GM12878 (cell line): ENCODE results near the gene SPINK1. TPM values are rescaled to one million over a fixed set of nuclear protein-coding genes. Genes with fewer than 3 reads are reported as not detected.

Experiments
- ATAC-seq: fragments of 200-7000 bp; cut with Tn5 transposase; 3 replicates; pipeline ENCODE4 v1.9.1; 2020; ENCODE audit warnings: mild to moderate bottlenecking, moderate library complexity
- BruUV-seq: library from RNA; stranded (reverse); fragments of 400-500 nt; replicated peaks from 2 replicates; lab custom pipeline; 2021; lab: Mats Ljungman, UMichigan
- CTCF ChIA-PET: fragments of 300-600 bp; sonication (Branson Sonifier 250); formaldehyde crosslinking; extraction: SDS; loops from one replicate; lab custom pipeline; 2021; ENCODE audit warnings: inconsistent platforms; lab: Yijun Ruan, JAX
- POLR2A ChIA-PET: fragments of 350-600 bp; formaldehyde crosslinking; extraction: SDS; loops from one replicate; lab custom pipeline; 2021; ENCODE audit warnings: inconsistent platforms; lab: Charles Lee
- RAD21 ChIA-PET: fragments of 300-600 bp; sonication (Branson Sonifier 250); formaldehyde crosslinking; loops from one replicate; lab custom pipeline; 2023; ENCODE audit warnings: antibody characterized with exemption; ENCODE audit not compliant: unreplicated experiment; lab: Charles Lee
- SMC1A ChIA-PET: fragments of 300-600 bp; sonication (Branson Sonifier 250); formaldehyde crosslinking; loops from one replicate; lab custom pipeline; 2023; ENCODE audit not compliant: unreplicated experiment, uncharacterized antibody; lab: Charles Lee
- DNase-seq: peaks from one replicate; pipeline ENCODE4 v3.0.0-alpha.2; 2011; ENCODE audit warnings: low read depth, low spot score
- FAIRE-seq: peaks from 3 replicates; lab custom pipeline; 2011; peaks lifted over from hg19 to GRCh38; lab: Jason Lieb, UNC
- H2AFZ ChIP-seq: 2 replicates; pipeline ENCODE4 v1.6.0; 2011; ENCODE audit warnings: low read depth, low read length, control low read depth; ENCODE audit not compliant: control insufficient read depth
- H3K27ac ChIP-seq: 2 replicates; pipeline ENCODE4 v1.5.1; 2011; ENCODE audit warnings: control low read depth; ENCODE audit not compliant: control insufficient read depth, insufficient read depth
- H3K27me3 ChIP-seq, 2 experiments: replicated peaks in 1 of 2; 2 replicates each; pipeline versions ENCODE4 v1.6.0 to v1.6.1; 2011; ENCODE audit warnings: low read length in 1 of 2; ENCODE audit not compliant: control insufficient read depth in 2 of 2, insufficient read depth in 2 of 2
- H3K36me3 ChIP-seq, 2 experiments: 2 replicates each; pipeline ENCODE4 v1.5.1; 2011; ENCODE audit warnings: low read length in 1 of 2; ENCODE audit not compliant: control insufficient read depth in 2 of 2, insufficient read depth in 2 of 2
- H3K4me1 ChIP-seq: 2 replicates; pipeline ENCODE4 v1.6.1; 2011; ENCODE audit warnings: mild to moderate bottlenecking, low read length, moderate library complexity, mixed read lengths; ENCODE audit not compliant: control insufficient read depth, insufficient read depth
- H3K4me2 ChIP-seq: 2 replicates; pipeline ENCODE4 v1.6.0; 2011; ENCODE audit warnings: control low read depth; ENCODE audit not compliant: control insufficient read depth, insufficient read depth
- H3K4me3 ChIP-seq: fragments of 200-600 bp; sonication (generic); 2 replicates; pipeline ENCODE4 v1.5.1; 2016
- H3K79me2 ChIP-seq: 2 replicates; pipeline ENCODE4 v1.6.0; 2011; ENCODE audit warnings: low read length; ENCODE audit not compliant: control insufficient read depth, insufficient read depth
- H3K9ac ChIP-seq: 2 replicates; pipeline ENCODE4 v1.8.0; 2011; ENCODE audit warnings: low read length, control low read depth, mixed read lengths; ENCODE audit not compliant: control insufficient read depth, insufficient read depth
- H3K9me3 ChIP-seq: replicated peaks from 3 replicates; pipeline ENCODE4 v1.5.1; 2011; ENCODE audit warnings: mild to moderate bottlenecking, low read length; ENCODE audit not compliant: control insufficient read depth, insufficient read depth
- H4K20me1 ChIP-seq: 2 replicates; pipeline ENCODE4 v1.6.0; 2011; ENCODE audit not compliant: control insufficient read depth, insufficient read depth
- ASH2L ChIP-seq: fragments of 300-600, 200-600 bp; sonication (generic); IDR thresholded peaks from 2 replicates; pipeline ENCODE4 v1.6.1; 2017; ENCODE audit warnings: low read depth, mild to moderate bottlenecking, borderline replicate concordance
- CREM ChIP-seq: IDR thresholded peaks from 2 replicates; pipeline ENCODE4 v1.6.1; 2014; ENCODE audit warnings: antibody characterized with exemption, low read depth
- EP300 ChIP-seq, 2 experiments: fragments of 150-350 bp in 1 of 2; IDR thresholded peaks; 2 replicates each; pipeline ENCODE4 v1.6.1; 2011 to 2012; ENCODE audit warnings: low read depth in 2 of 2, low read length in 2 of 2, borderline replicate concordance in 1 of 2, improper control_type of control experiment in 1 of 2, inconsistent platforms in 1 of 2; ENCODE audit not compliant: control insufficient read depth in 1 of 2
- LARP7 ChIP-seq: fragments of 450-650 bp; IDR thresholded peaks from 2 replicates; pipeline ENCODE4 v1.6.1; 2017; ENCODE audit warnings: mild to moderate bottlenecking
- MYB ChIP-seq: fragments of 150-350 bp; IDR thresholded peaks from 2 replicates; pipeline ENCODE4 v1.6.1; 2014; ENCODE audit warnings: mild to moderate bottlenecking, low read depth, low read length, borderline replicate concordance
- PML ChIP-seq: IDR thresholded peaks from 2 replicates; pipeline ENCODE4 v1.6.1; 2012; ENCODE audit warnings: low read length, inconsistent platforms
- RB1 ChIP-seq: fragments of 450-650 bp; formaldehyde crosslinking; IDR thresholded peaks from 2 replicates; pipeline ENCODE4 v1.6.1; 2017; ENCODE audit warnings: mild to moderate bottlenecking, borderline replicate concordance
- SMAD1 ChIP-seq: fragments of 450-650 bp; IDR thresholded peaks from 2 replicates; pipeline ENCODE4 v1.6.1; 2018; ENCODE audit warnings: mild to moderate bottlenecking, low read depth; ENCODE audit not compliant: partially characterized antibody
- WGBS: methylation state at CpG from one replicate; pipeline ENCODE4 v1.1.6; 2016; ENCODE audit warnings: low lambda C conversion rate; ENCODE audit not compliant: insufficient replicate concordance, insufficient coverage; ENCODE audit errors: missing lambda C conversion rate; 5-methylcytosine and 5-hydroxymethylcytosine counted together
- in situ Hi-C: fragments of 300-500 bp; cut with MboI; formaldehyde crosslinking; loops from 9 replicates; pipeline ENCODE4 v1.14.3; 2018; ENCODE audit warnings: mixed read lengths
- intact Hi-C: fragments of 100-400 bp; cut with micrococcal nuclease; formaldehyde crosslinking; loops from one replicate; pipeline ENCODE4 v1.14.2; 2022; ENCODE audit not compliant: unreplicated experiment
- polyA plus RNA-seq, 11 experiments: library from polyadenylated mRNA; depleted of rRNA in 4 of 11; unstranded in 6 of 11; stranded (reverse) in 5 of 11; fragments of >200 nt; fragmentation: Nextera tagmentation in 4 of 11; fragmentation: Illumina TruSeq in 1 of 11; extraction: Ambion mirVana in 4 of 11; extraction: Trizol in 1 of 11; gene quantifications; 1 replicate in 1 of 11; 2 replicates in 10 of 11; pipeline versions ENCODE4 v1.2.1 to v1.2.3, GENCODE V29; 2011 to 2016; ENCODE audit warnings: inconsistent platforms in 2 of 11, missing spikeins in 2 of 11, low read depth in 1 of 11
- total RNA-seq, 4 experiments: library from RNA; depleted of rRNA in 3 of 4; stranded (reverse); fragments of >200 nt in 3 of 4; fragmentation: Illumina TruSeq in 1 of 4; extraction: Trizol in 1 of 4; gene quantifications; 2 replicates each; pipeline versions ENCODE4 v1.2.1 to v1.2.3, GENCODE V29; 2013 to 2021
- TF ChIP-seq, protein P1 (sequence below): fragments of 450-650 bp; IDR thresholded peaks from 2 replicates; pipeline ENCODE4 v1.6.1; 2017; ENCODE audit warnings: low read depth, mild to moderate bottlenecking, moderate library complexity
- TF ChIP-seq, protein P2 (sequence below): IDR thresholded peaks from 2 replicates; pipeline ENCODE4 v1.6.1; 2012; ENCODE audit warnings: low read depth, low read length, improper control_type of control experiment
- TF ChIP-seq, protein P3 (sequence below): fragments of 450-650 bp; IDR thresholded peaks from 2 replicates; pipeline ENCODE4 v1.6.1; 2016; ENCODE audit warnings: mild to moderate bottlenecking

SPINK1 gene
- total and polyA plus RNA-seq, 10 of the 15 experiments (the other 5 are each of a cell fraction or from before 2014, with no cell fraction given): 3.6 TPM; not detected in 9

DNA sequence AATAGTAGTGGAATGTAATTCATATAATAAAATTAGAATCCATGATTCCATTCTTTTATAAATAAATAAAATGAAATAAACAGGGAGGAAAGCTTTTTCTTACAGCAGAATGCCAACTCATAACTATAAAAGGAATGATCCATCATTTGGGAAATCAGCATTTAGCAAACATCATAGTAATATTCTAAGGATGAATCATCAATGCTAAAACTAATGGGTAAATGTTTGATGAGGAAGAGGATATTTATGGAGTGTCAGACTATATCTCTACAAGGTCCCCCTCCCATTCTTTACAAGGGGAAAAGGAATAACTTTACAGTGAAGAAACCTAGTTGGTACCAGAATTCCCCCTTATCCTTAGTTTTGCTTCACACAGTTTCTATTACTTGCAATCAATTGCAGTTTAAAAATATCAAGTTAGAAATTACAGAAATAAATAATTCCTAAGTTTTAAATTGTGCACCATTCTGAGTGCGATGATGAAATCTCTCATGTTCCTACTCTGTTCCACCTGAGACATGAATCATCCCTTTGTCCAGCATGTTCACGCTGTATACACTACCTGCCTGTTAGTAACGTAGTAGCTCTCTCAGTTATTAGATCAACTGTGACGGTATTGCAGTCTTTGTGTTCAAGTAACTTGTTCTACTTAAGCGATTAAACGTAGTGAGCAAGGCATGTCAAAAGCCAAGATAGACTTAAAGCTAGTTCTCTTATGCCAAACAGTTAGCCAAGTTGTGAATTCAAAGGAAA is 34.7 kb downstream of the SPINK1 start:
- WGBS: 43% methylated on average over 6 of the region's 6 CpGs

DNA sequence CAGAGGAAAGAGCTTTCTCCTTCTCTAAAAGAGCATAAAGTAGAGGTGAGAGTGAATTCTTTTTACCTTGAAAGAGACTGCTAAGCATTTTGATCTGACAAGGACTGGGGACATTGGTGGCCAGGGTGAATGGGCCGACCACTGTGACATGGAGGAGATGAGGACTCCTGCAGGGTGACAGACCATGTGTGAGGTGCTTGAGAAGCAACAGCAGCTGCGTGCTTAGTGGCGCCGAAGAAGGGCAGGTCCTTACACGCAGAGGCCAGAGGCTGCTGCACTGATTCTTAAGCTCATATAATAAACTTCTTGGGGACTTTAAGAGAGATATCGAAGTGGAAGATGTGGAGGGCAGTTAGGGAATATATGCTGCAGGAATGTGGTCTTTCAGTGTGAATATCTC is 40.3 kb downstream of the SPINK1 start:
- intact Hi-C loops: no loop called here
- TF ChIP-seq, protein P1, sequence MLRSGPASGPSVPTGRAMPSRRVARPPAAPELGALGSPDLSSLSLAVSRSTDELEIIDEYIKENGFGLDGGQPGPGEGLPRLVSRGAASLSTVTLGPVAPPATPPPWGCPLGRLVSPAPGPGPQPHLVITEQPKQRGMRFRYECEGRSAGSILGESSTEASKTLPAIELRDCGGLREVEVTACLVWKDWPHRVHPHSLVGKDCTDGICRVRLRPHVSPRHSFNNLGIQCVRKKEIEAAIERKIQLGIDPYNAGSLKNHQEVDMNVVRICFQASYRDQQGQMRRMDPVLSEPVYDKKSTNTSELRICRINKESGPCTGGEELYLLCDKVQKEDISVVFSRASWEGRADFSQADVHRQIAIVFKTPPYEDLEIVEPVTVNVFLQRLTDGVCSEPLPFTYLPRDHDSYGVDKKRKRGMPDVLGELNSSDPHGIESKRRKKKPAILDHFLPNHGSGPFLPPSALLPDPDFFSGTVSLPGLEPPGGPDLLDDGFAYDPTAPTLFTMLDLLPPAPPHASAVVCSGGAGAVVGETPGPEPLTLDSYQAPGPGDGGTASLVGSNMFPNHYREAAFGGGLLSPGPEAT: no peak
- TF ChIP-seq SMAD1: no peak
- TF ChIP-seq, protein P2, sequence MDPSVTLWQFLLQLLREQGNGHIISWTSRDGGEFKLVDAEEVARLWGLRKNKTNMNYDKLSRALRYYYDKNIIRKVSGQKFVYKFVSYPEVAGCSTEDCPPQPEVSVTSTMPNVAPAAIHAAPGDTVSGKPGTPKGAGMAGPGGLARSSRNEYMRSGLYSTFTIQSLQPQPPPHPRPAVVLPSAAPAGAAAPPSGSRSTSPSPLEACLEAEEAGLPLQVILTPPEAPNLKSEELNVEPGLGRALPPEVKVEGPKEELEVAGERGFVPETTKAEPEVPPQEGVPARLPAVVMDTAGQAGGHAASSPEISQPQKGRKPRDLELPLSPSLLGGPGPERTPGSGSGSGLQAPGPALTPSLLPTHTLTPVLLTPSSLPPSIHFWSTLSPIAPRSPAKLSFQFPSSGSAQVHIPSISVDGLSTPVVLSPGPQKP: no peak
- TF ChIP-seq LARP7: no peak
- TF ChIP-seq EP300 (IDR thresholded peaks at IDR 0.05; ENCODE audit: borderline replicate concordance in 1 of 2, control insufficient read depth in 1 of 2, low read depth in 2 of 2, low read length in 2 of 2): no peak
- no peak for TF ChIP-seq CREM
- no peak for TF ChIP-seq MYB
- Histone ChIP-seq H3K9ac (no peak overlapping the region), H3K4me3 (no peak overlapping the region), H3K4me2 (no peak overlapping the region), H3K27me3 (no peaks in the 10 kb centered on the region), H3K4me1 (no peaks in the 10 kb centered on the region), H4K20me1 (no peaks in the 10 kb centered on the region), H3K36me3 (no peaks in the 10 kb centered on the region), H3K79me2 (no peaks in the 10 kb centered on the region), H3K9me3 (no peaks in the 10 kb centered on the region), H3K27ac (no peak overlapping the region), H2AFZ (no peak overlapping the region)
- no peak for ATAC-seq
- 39% methylated on average over 6 of the region's 6 CpGs for WGBS
- in situ Hi-C loops: no loop called here
- no TSS peak for BruUV-seq
- RAD21 ChIA-PET: no interaction called here
- POLR2A ChIA-PET: no interaction called here
- FAIRE-seq: no peak
- SMC1A ChIA-PET: no interaction called here
- DNase-seq: no peak
- CTCF ChIA-PET: no interaction called here

More for the DNA sequence above, 34.7 kb downstream of the SPINK1 start:
- BruUV-seq: no TSS peak
- DNase-seq (no peak), FAIRE-seq (no peak), ATAC-seq (no peak)
- Histone ChIP-seq H3K4me1 (no peaks in the 10 kb centered on the region), H3K27ac (no peak overlapping the region), H4K20me1 (no peaks in the 10 kb centered on the region), H2AFZ (no peak overlapping the region), H3K4me2 (no peak overlapping the region), H3K9me3 (no peaks in the 10 kb centered on the region), H3K27me3 (no peaks in the 10 kb centered on the region), H3K36me3 (no peaks in the 10 kb centered on the region), H3K9ac (no peak overlapping the region), H3K4me3 (no peak overlapping the region), H3K79me2 (no peaks in the 10 kb centered on the region)
- CTCF ChIA-PET: no interaction called here
- RAD21 ChIA-PET: no interaction called here
- SMC1A ChIA-PET: interaction anchor here (1.2 kb wide), 1 partner anchor 10 kb away, joined by 3 read pairs; no protein-coding TSS in a partner anchor
- POLR2A ChIA-PET: no interaction called here
- intact Hi-C loops (no loop called here), in situ Hi-C loops (no loop called here)
- no peak for TF ChIP-seq PML
- TF ChIP-seq RB1: no peak
- no peak for TF ChIP-seq ASH2L
- TF ChIP-seq, protein P3, sequence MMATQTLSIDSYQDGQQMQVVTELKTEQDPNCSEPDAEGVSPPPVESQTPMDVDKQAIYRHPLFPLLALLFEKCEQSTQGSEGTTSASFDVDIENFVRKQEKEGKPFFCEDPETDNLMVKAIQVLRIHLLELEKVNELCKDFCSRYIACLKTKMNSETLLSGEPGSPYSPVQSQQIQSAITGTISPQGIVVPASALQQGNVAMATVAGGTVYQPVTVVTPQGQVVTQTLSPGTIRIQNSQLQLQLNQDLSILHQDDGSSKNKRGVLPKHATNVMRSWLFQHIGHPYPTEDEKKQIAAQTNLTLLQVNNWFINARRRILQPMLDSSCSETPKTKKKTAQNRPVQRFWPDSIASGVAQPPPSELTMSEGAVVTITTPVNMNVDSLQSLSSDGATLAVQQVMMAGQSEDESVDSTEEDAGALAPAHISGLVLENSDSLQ: no peak
